ENCODE data around the gene ATG3. TPM values are rescaled to one million over a fixed set of nuclear protein-coding genes. Genes with fewer than 3 reads are reported as not detected.
"Not testable (repeated sequence)": the region's sequence is repeated elsewhere in the genome, so short reads cannot be mapped to it uniquely, and the experiment has no call there.

Gene ATG3
- 47.8 and 51.0 TPM in 2 replicates for total RNA-seq
- polyA plus RNA-seq (2012) = 37.9 TPM

DNA sequence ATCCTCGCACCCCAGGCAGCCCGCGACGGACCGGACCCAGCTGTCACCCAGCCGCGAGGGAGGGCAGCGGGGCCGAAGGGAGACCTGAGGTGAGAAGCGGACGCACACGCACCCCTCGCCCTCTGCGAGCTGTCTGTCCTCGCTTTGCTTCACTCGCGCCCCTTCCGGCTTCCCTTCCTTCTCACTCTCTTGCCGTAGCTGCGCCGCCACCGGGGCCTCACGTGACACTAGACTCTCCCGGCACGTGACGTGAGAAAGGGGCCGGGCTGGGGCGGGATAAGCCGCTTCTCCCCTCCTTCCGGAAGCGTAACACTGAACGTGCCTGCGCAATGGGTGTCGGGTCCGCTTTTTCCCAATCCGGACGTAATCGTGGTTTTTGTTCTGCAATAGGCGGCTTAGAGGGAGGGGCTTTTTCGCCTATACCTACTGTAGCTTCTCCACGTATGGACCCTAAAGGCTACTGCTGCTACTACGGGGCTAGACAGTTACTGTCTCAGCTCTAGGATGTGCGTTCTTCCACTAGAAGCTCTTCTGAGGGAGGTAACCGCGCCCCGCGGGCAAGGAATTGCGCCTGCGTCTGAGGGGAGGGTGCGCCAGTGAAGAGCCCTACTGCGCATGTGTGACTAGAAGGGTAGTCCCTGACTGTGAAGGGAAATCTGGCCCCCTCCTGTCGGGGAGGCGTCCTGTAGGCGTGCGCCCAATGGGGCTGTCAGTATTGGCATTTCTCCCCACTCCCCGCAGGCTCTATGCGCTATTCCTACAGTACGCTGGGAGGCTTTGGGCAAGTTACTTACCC lies at the start of gene ATG3, which contains the start of gene SLC35A5:
Gene ATG3 (minus strand): TSS at position 229 of the 796 bp plus-strand sequence. CDS start 434 bp downstream, outside the sequence.
Gene SLC35A5 (plus strand): TSS at position 312 of the 796 bp plus-strand sequence. CDS start 1,359 bp downstream, outside the sequence.
- DNase-seq (ENCODE audit: low read depth) = peak; percentile 99

- peak; percentile 60 for DNase-seq (ENCODE audit: low read depth)
Observed at GRCh38 chr3:112610121-112610520, 48.4 kb upstream of the ATG3 start.

- DNase-seq (ENCODE audit: low read depth) = no peak
Observed at GRCh38 chr3:112607863-112608262, 46.1 kb upstream of the ATG3 start.

GRCh38 chr3:112606098-112606497 lies 44.3 kb upstream of the ATG3 start:
- no peak for DNase-seq (ENCODE audit: low read depth)

DNA sequence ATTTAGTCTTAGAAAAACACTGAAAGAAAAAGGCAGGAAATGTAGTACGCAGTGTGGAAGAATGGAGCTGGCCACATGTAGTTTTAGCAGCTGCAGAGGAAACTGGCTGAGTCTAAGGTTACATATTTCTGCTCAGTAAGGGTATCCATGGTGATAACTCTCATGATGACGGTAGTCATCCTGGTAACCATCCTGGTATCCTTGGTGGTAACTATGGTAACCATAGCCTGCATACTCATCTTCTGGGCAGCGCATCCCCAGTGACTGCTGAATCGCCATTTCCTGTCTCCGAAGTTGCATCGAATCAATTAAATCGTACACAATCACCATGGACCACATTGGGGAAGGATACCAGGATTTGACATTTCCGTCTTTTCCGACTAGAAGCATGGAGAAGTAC lies 43.5 kb upstream of the ATG3 start:
- peak; percentile 90 for DNase-seq (ENCODE audit: low read depth)

DNA sequence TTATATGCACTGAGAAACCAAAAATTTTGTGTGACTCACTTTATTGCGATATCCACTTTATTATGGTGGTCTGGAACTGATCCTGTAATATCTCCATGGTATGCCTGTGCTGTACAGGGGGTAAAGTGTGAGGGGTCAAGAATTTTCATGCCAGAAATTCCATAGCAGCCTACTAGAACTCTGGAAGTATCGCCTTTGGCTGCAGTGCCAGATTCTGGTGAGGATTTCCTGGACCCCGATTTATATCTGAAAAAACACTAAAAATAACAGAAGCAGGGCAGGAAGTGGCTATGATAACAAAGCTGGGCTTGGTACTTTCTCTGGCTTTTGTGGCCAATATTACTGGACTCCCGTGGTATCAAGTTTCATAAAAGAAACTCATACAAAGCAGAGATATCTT lies 42.8 kb upstream of the ATG3 start:
- peak; percentile 74 for DNase-seq (ENCODE audit: low read depth)

- no peak for DNase-seq (ENCODE audit: low read depth)
Observed at GRCh38 chr3:112602217-112602838, 40.6 kb upstream of the ATG3 start.

- peak; percentile 53 for DNase-seq (ENCODE audit: low read depth)
Observed at GRCh38 chr3:112598731-112599130, 37.0 kb upstream of the ATG3 start.

DNA sequence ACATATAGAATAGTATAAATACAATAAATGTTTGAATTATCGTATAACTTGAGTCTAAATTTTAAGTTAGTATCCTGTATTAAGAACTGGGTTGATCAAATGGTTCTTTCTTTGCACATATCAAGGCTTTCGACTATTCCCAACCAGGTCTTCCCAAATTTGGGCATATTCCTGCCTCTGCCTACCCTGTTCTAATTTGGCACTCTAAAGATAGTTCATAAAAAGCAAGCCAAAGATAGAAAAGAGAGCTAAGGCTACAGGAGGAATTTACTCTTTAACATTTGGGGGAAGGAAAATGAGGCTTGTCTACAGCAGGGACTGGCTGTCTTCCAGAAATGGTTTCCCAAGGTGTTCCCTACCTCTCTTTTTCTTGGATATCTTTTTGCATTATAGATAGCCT lies 36.2 kb upstream of the ATG3 start:
- DNase-seq (ENCODE audit: low read depth) = no peak

GRCh38 chr3:112594856-112595255 lies 33.1 kb upstream of the ATG3 start:
- DNase-seq (ENCODE audit: low read depth) = no peak

DNA sequence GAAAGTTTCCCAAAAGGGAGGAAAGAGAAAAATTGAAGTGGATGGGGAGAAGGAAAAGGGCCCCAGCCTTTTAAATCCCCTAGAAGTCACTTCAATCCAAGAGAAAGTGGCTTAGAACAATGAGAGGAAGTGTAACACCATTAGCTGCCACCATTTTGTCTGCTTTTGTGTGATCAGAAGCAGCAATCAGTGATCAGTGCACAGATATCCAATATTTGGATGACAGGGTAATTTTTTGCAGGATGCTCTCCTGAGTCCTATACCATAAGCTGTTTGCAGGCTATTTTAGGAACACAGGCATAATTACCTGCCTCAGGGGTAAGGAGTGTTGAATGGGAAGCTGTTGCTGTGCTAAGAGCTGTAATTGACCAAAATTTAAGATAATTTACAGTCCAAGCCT lies 31.5 kb upstream of the ATG3 start:
- no peak for DNase-seq (ENCODE audit: low read depth)

GRCh38 chr3:112587336-112587735 lies 25.6 kb upstream of the ATG3 start:
- DNase-seq (ENCODE audit: low read depth) = no peak

DNA sequence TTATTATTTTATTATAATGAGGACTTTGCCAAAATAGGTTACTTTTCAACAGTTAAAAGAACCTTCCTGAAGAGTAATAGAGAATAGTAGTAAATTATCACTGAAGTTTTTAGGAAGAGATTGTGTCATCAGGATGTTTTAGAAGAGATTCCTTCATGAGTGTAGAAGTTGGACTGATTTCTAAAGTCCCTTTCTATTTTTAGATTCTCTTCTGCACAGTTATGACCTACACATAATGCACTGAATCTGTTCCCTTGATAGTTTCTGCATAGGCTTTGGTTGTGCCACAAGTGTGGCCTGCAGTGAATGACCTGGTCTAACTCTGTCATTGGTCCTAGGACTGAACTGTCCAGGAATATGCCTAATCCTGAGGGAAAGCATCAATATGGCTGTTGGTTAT lies 24.0 kb upstream of the ATG3 start:
- no peak for DNase-seq (ENCODE audit: low read depth)

DNA sequence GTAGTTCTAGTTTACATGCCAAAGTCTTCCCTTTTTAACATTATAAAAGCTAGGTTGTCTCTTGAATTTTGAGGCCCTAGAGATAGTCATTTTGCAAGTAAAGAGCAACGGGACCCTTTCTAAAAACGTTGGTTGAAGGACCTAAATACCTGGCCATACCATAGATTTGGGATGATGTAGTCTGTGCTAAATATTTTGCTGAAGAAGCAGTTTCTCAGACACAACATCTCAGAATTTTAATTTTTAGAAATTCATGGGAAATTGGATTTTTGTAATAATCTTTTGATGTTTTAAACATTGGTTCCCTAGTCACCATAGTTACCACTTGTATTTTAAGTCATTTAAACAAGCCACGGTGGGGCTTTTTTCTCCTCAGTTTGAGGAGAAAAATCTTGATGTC lies 21.3 kb upstream of the ATG3 start:
- DNase-seq (ENCODE audit: low read depth) = no peak

GRCh38 chr3:112582244-112582874 lies 20.6 kb upstream of the ATG3 start:
- DNase-seq (ENCODE audit: low read depth) = peak; percentile 65

GRCh38 chr3:112579697-112580096 lies 17.9 kb upstream of the ATG3 start:
- no peak for DNase-seq (ENCODE audit: low read depth)

GRCh38 chr3:112579232-112579631 lies 17.5 kb upstream of the ATG3 start:
- DNase-seq (ENCODE audit: low read depth) = no peak

- DNase-seq (ENCODE audit: low read depth) = no peak
Observed at GRCh38 chr3:112572701-112573100, 10.9 kb upstream of the ATG3 start.

GRCh38 chr3:112569265-112569664 lies 7.5 kb upstream of the ATG3 start:
- DNase-seq (ENCODE audit: low read depth) = no peak

DNA sequence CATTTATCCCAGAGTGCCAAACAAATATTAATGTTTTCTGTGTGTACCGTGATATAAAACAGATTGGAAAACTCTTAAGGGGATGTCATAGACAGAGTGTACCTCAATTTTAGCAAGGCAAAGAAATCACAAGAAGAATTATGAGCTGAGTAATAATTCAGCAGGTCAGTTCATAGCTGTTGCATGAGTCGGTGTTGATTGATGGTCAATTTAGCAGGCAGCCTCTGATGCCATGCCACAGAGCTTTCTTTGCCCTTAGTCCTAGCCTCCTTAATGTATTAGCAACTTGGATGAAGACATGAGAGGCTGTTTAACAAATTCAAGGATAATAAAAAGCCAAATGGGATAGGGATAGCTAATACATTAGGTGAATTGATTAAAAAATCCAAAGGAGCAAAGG lies 6.9 kb upstream of the ATG3 start:
- DNase-seq (ENCODE audit: low read depth) = peak; percentile 37

DNA sequence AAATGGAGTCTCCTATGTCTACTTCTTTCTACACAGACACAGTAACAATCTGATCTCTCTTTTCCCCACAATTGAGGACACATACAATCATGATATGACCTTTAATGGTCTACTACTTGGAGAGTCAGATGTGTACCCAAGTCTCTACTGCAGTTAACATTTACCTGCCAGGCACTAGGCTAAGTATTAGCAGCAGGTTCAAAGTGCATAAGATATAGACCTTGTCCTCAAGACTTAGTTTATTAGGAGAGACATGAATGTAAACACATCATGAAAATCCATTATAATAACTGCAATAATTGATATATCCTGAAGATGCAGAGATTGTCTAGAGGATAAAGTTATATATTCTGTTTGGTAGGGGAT lies 3.2 kb upstream of the ATG3 start:
- DNase-seq (ENCODE audit: low read depth) = no peak

- not testable (repeated sequence) for DNase-seq (ENCODE audit: low read depth)
Observed at GRCh38 chr3:112564247-112564939, 2.6 kb upstream of the ATG3 start.

Measured in myocyte (in vitro differentiated cells).